ENCODE data around the gene DSC1. TPM values are rescaled to one million over a fixed set of nuclear protein-coding genes. Genes with fewer than 3 reads are reported as not detected.
"Not testable (repeated sequence)": the region's sequence is repeated elsewhere in the genome, so short reads cannot be mapped to it uniquely, and the experiment has no call there.

DSC1 gene
- total and polyA plus RNA-seq, 3 donors from 2014 or later = 0.07 to 0.12 TPM; not detected in 1

GRCh38 chr18:31138709-31139108, 23.9 kb downstream of the DSC1 start:
- Histone ChIP-seq H3K36me3 (ENCODE audit: low read depth, missing control alignments) (no peaks in the 10 kb centered on the region), H3K27me3 (no peaks in the 10 kb centered on the region), H3K9me3 (no peaks in the 10 kb centered on the region), H3K27ac (no peak overlapping the region), H3K4me3 (no peak overlapping the region), H3K4me1 (no peaks in the 10 kb centered on the region)
- 43 to 80% methylated on average over 1 of the region's 1 CpG for WGBS, 2 donors
- TF ChIP-seq, protein P1, sequence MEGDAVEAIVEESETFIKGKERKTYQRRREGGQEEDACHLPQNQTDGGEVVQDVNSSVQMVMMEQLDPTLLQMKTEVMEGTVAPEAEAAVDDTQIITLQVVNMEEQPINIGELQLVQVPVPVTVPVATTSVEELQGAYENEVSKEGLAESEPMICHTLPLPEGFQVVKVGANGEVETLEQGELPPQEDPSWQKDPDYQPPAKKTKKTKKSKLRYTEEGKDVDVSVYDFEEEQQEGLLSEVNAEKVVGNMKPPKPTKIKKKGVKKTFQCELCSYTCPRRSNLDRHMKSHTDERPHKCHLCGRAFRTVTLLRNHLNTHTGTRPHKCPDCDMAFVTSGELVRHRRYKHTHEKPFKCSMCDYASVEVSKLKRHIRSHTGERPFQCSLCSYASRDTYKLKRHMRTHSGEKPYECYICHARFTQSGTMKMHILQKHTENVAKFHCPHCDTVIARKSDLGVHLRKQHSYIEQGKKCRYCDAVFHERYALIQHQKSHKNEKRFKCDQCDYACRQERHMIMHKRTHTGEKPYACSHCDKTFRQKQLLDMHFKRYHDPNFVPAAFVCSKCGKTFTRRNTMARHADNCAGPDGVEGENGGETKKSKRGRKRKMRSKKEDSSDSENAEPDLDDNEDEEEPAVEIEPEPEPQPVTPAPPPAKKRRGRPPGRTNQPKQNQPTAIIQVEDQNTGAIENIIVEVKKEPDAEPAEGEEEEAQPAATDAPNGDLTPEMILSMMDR (IDR thresholded peaks at IDR 0.05) = no peak
- no peak for TF ChIP-seq POLR2A (IDR thresholded peaks at IDR 0.05)
- no peak for DNase-seq
- intact Hi-C loops (cut with DNase I; ENCODE audit: low total_unique reads) = no loop called here

DNA sequence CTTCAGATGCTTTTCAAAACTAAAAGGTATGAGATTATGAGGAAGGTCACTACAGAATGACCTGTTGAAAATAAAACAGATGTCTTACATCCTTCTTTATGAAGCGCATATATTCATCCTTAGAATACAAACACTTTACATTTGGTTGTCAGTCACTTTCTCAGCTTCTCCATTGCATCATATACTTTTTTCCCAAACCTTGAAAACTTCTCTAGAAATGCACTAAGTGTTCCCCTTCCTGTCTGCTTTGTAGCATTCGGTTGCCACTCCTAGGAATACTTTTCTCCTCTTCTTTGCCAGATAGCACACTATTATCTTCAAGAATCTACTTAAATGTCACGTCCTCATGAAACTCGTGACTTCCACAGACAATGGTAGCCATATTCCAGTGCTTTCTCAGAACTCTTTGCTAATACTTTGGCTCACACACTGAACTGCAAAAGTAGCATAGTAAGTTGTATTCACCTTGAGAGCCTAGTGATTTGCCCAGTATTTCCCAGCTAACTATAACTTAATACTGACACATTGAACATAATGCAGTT, 27.6 kb downstream of the DSC1 start:
- 89 to 95% methylated on average over 4 of the region's 4 CpGs for WGBS, 2 donors
- Histone ChIP-seq H3K36me3 (ENCODE audit: low read depth, missing control alignments) (no peaks in the 10 kb centered on the region), H3K27ac (no peak overlapping the region), H3K9me3 (no peaks in the 10 kb centered on the region), H3K4me3 (no peak overlapping the region), H3K4me1 (no peaks in the 10 kb centered on the region), H3K27me3 (no peaks in the 10 kb centered on the region)
- TF ChIP-seq POLR2A (IDR thresholded peaks at IDR 0.05) = no peak
- TF ChIP-seq, protein P1 (IDR thresholded peaks at IDR 0.05) = no peak
- intact Hi-C loops (cut with DNase I; ENCODE audit: low total_unique reads) = no loop called here
- DNase-seq = no peak

- no peak overlapping the region for H3K4me3 ChIP-seq
- TF ChIP-seq, protein P1 (IDR thresholded peaks at IDR 0.05) = no peak
- TF ChIP-seq POLR2A (IDR thresholded peaks at IDR 0.05) = no peak
- H3K27me3 ChIP-seq = no peaks in the 10 kb centered on the region
- no peak for DNase-seq
- H3K36me3 ChIP-seq (ENCODE audit: low read depth, missing control alignments) = no peaks in the 10 kb centered on the region
- intact Hi-C loops (cut with DNase I; ENCODE audit: low total_unique reads) = no loop called here
- H3K4me1 ChIP-seq = no peaks in the 10 kb centered on the region
- no peaks in the 10 kb centered on the region for H3K9me3 ChIP-seq
- no peak overlapping the region for H3K27ac ChIP-seq
- WGBS, 2 donors = 80 to 89% methylated on average over 1 of the region's 1 CpG
These were observed 33.1 kb downstream of the DSC1 start for GRCh38 chr18:31129398-31130115.

DNA sequence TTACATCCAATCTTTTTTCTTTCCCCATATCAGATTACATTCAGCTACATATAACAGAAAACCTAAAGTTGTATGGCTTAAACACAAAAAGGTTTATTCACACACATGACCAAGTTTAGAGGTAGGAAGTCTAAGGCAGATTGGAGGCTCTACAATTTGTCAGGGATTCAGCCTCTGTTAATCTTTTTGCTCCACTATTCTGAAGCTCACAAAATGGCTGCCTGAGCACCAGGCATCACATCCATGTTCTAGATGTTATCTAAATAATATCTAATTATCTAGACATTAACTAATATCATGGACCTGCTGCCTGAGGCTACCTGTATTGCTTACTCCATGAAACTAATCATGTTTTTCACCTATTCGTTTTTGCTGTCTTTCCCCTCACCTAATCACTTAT, 36.8 kb downstream of the DSC1 start:
- Histone ChIP-seq H3K9me3 (no peaks in the 10 kb centered on the region), H3K4me1 (no peaks in the 10 kb centered on the region), H3K36me3 (ENCODE audit: low read depth, missing control alignments) (no peaks in the 10 kb centered on the region), H3K27me3 (no peaks in the 10 kb centered on the region), H3K4me3 (no peak overlapping the region), H3K27ac (no peak overlapping the region)
- WGBS, 2 donors = 76 to 89% methylated on average over 1 of the region's 1 CpG
- intact Hi-C loops (cut with DNase I; ENCODE audit: low total_unique reads) = no loop called here
- no peak for DNase-seq
- TF ChIP-seq POLR2A (IDR thresholded peaks at IDR 0.05) = no peak
- TF ChIP-seq, protein P1 (IDR thresholded peaks at IDR 0.05) = no peak

DNA sequence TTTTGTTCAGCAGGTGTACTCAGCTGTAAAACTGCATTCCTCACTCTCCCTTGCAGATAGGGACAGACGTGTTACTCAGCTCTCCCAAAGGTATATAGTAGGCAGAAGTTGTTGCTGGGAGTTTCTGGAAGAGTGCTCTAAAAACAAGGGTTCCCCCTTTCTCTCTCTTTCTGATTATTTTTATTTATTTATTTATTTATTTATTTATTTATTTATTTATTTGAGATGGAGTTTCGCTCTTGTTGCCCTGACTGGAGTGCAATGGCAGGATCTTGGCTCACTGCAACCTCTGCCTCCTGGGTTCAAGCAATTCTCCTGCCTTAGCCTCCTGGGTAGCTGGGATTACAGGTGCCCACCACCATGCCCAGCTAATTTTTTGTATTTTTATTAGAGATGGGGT, 39.5 kb downstream of the DSC1 start:
- H3K4me1 ChIP-seq; H3K9me3 ChIP-seq; intact Hi-C loops (cut with DNase I; ENCODE audit: low total_unique reads); H3K36me3 ChIP-seq (ENCODE audit: low read depth, missing control alignments); H3K4me3 ChIP-seq; H3K27me3 ChIP-seq; H3K27ac ChIP-seq; DNase-seq: not testable (repeated sequence)
- 68 to 79% methylated on average over 2 of the region's 2 CpGs for WGBS, 2 donors

Data from testis (tissue), 3 donors.